K562 (cell line): Measurements from ENCODE around the gene CRKL. TPM values are rescaled to one million over a fixed set of nuclear protein-coding genes. Genes with fewer than 3 reads are reported as not detected.
A peak's percentile ranks its signal among the peaks of the same experiment; 100 is the strongest.

Source experiments
- CCNT2 ChIP-seq: IDR thresholded peaks from 2 replicates; pipeline ENCODE4 v1.6.1; 2011; ENCODE audit warnings: borderline replicate concordance, low read depth, mild to moderate bottlenecking, moderate library complexity, mixed read lengths, low read length; ENCODE audit not compliant: insufficient read length; ENCODE audit errors: extremely low read depth
- DIDO1 ChIP-seq: fragments of 450-650 bp; IDR thresholded peaks from 2 replicates; pipeline ENCODE4 v1.6.1; 2016; ENCODE audit warnings: low read depth, missing biosample characterization, missing genetic modification characterization
- E2F4 ChIP-seq: sonication (generic); formaldehyde crosslinking; IDR thresholded peaks from 2 replicates; pipeline ENCODE4 v1.8.0; 2022; ENCODE audit warnings: mild to moderate bottlenecking, low read depth, missing genetic modification reagents
- EZH2 ChIP-seq: IDR thresholded peaks from 2 replicates; pipeline ENCODE4 v1.6.1; 2012; ENCODE audit warnings: low read depth, mild to moderate bottlenecking, inconsistent platforms, low read length, borderline replicate concordance
- HDAC2 ChIP-seq: fragments of 450-650 bp; IDR thresholded peaks from 2 replicates; pipeline ENCODE4 v1.6.1; 2016; ENCODE audit warnings: mild to moderate bottlenecking
- HNRNPK ChIP-seq: fragments of 200-400 bp; formaldehyde crosslinking; IDR thresholded peaks from one replicate; pipeline ENCODE4 v1.6.1; 2018; ENCODE audit warnings: mild to moderate bottlenecking, low read depth, low read length; ENCODE audit not compliant: poor library complexity, severe bottlenecking
- MED1 ChIP-seq: sonication (generic); formaldehyde crosslinking; IDR thresholded peaks from 2 replicates; pipeline ENCODE4 v1.8.1; 2023; ENCODE audit warnings: missing genetic modification reagents, borderline replicate concordance
- PHF8 ChIP-seq: fragments of 200-600 bp; sonication (generic); IDR thresholded peaks from 2 replicates; pipeline ENCODE4 v1.6.1; 2012; ENCODE audit warnings: mixed run types, mild to moderate bottlenecking, inconsistent platforms, low read length, moderate library complexity, borderline replicate concordance
- ZBTB1 ChIP-seq: sonication (generic); formaldehyde crosslinking; IDR thresholded peaks from 2 replicates; pipeline ENCODE4 v1.8.1; 2023; ENCODE audit warnings: missing genetic modification reagents, low read depth, mild to moderate bottlenecking, borderline replicate concordance
- ZBTB11 ChIP-seq, 3 experiments: fragments of 200-800 bp in 1 of 3; fragments of 250-450 bp in 1 of 3; fragments of 450-650 bp in 1 of 3; sonication (Bioruptor Pico) in 1 of 3; sonication (Bioruptor generic) in 1 of 3; formaldehyde crosslinking in 1 of 3; IDR thresholded peaks; 2 replicates each; pipeline versions ENCODE4 v1.6.1 to v1.8.0; 2016 to 2022; ENCODE audit warnings: mild to moderate bottlenecking in 2 of 3, missing genetic modification characterization in 2 of 3, missing compliant biosample characterization in 1 of 3, moderate library complexity in 1 of 3
- ZBTB2 ChIP-seq: fragments of 450-650 bp; IDR thresholded peaks from 2 replicates; pipeline ENCODE4 v1.6.1; 2016; ENCODE audit warnings: antibody characterized with exemption
- ZNF518B ChIP-seq: fragments of 250-450 bp; sonication (Bioruptor Pico); IDR thresholded peaks from 2 replicates; pipeline ENCODE4 v1.5.0; 2021; ENCODE audit warnings: mild to moderate bottlenecking, moderate library complexity
- ZNF696 ChIP-seq: fragments of 250-450 bp; sonication (Bioruptor Pico); conservative IDR thresholded peaks from 2 replicates; pipeline ENCODE4 v1.4.0; 2020; ENCODE audit warnings: mild to moderate bottlenecking, moderate library complexity
- polyA plus RNA-seq, 8 experiments: library from polyadenylated mRNA; depleted of rRNA in 4 of 8; stranded (reverse) in 5 of 8; unstranded in 3 of 8; fragments of >200 nt; fragmentation: Nextera tagmentation in 2 of 8; fragmentation: Illumina TruSeq in 1 of 8; extraction: Ambion mirVana in 2 of 8; extraction: Trizol in 1 of 8; gene quantifications; 2 replicates each; pipeline versions ENCODE4 v1.2.1 to v1.2.3, GENCODE V29; 2011 to 2014; ENCODE audit warnings: inconsistent platforms in 1 of 8, missing spikeins in 1 of 8
- total RNA-seq, 7 experiments: library from RNA; depleted of rRNA in 6 of 7; stranded (reverse); fragments of >200 nt in 6 of 7; fragmentation: Illumina TruSeq in 2 of 7; extraction: Trizol in 2 of 7; gene quantifications; 2 replicates each; pipeline versions ENCODE4 v1.2.1 to v1.2.3, GENCODE V29; 2011 to 2021; ENCODE audit warnings: low replicate concordance in 1 of 7
- TF ChIP-seq, protein P1 (sequence below): fragments of 250-450 bp; sonication (Bioruptor Pico); IDR thresholded peaks from 2 replicates; pipeline ENCODE4 v1.5.0; 2020; ENCODE audit warnings: mild to moderate bottlenecking, borderline replicate concordance

The CRKL gene
- total and polyA plus RNA-seq, 9 of the 15 experiments (the other 6 are each of a cell fraction or from before 2014, with no cell fraction given): 100 to 263 (median 124) TPM

DNA sequence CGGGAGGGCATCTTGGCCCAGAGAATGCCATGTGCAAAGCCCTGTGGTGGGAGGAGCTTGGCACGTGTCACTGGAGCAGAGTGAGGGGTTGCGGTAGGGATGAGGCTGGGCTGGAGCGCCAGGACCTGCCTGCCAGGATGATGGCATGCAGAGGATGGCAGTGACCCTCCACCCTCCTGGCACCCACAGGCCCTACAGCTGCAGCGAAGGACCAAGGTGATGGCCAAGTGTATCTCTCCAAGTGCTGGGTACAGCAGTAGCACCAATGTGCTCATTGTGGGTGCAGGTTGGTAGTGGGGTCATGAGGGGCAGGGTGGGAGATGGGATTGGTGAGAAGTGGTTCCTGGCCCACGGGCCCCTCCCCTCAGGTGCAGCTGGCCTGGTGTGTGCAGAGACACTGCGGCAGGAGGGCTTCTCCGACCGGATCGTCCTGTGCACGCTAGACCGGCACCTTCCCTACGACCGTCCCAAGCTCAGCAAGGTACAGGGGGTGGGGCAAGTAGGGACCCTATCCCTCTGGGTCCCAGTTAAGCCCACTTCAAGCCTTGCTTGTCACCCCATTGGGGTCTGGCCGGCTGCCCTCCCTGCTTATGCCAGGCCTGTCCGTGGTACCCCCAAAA lies 57.2 kb downstream of the CRKL start (continued):
- TF ChIP-seq DIDO1 (tag): no peak
- TF ChIP-seq HDAC2: no peak
- peak; percentile 87; the same call in 1 of the 2 replicates for TF ChIP-seq EZH2
- TF ChIP-seq ZBTB1 (CRISPR knock-in tag): no peak
- no peak for TF ChIP-seq PHF8
- 0 out of 2 replicates have a peak, but pooled peaks have one; percentile 21 for TF ChIP-seq ZBTB2
- TF ChIP-seq MED1 (CRISPR knock-in tag): no peak
- no peak for TF ChIP-seq ZNF696 (CRISPR knock-in tag)
- no peak for TF ChIP-seq ZNF518B
- TF ChIP-seq CCNT2: no peak
- no peak for TF ChIP-seq E2F4 (CRISPR knock-in tag)
- TF ChIP-seq HNRNPK: no peak
- TF ChIP-seq ZBTB11 (CRISPR knock-in tag; IDR thresholded peaks at IDR 0.05): no peak
- TF ChIP-seq, protein P1, sequence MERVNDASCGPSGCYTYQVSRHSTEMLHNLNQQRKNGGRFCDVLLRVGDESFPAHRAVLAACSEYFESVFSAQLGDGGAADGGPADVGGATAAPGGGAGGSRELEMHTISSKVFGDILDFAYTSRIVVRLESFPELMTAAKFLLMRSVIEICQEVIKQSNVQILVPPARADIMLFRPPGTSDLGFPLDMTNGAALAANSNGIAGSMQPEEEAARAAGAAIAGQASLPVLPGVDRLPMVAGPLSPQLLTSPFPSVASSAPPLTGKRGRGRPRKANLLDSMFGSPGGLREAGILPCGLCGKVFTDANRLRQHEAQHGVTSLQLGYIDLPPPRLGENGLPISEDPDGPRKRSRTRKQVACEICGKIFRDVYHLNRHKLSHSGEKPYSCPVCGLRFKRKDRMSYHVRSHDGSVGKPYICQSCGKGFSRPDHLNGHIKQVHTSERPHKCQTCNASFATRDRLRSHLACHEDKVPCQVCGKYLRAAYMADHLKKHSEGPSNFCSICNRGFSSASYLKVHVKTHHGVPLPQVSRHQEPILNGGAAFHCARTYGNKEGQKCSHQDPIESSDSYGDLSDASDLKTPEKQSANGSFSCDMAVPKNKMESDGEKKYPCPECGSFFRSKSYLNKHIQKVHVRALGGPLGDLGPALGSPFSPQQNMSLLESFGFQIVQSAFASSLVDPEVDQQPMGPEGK (CRISPR knock-in tag): no peak
